Fibroblast of villous mesenchyme (primary cell): ENCODE results near the gene SLC24A3. TPM values are rescaled to one million over a fixed set of nuclear protein-coding genes. Genes with fewer than 3 reads are reported as not detected.

Source experiments
- DNase-seq: peaks from one replicate; pipeline ENCODE4 v3.0.0-alpha.2; 2010; ENCODE audit warnings: low read depth
- H3K4me3 ChIP-seq: 2 replicates; pipeline ENCODE4 v1.5.1; 2011; ENCODE audit warnings: low read depth, mild to moderate bottlenecking, low read length
- total RNA-seq: library from RNA; depleted of rRNA; stranded (reverse); fragments of >200 nt; gene quantifications from 2 replicates; pipeline ENCODE4 v1.2.3, GENCODE V29; 2012
- TF ChIP-seq, protein P1 (sequence below): IDR thresholded peaks from 2 replicates; pipeline ENCODE4 v1.5.1; 2012; ENCODE audit warnings: low read depth, mild to moderate bottlenecking, low read length; ENCODE audit not compliant: insufficient read depth

Gene SLC24A3
- total RNA-seq, 1 donor, result 0.86 TPM

DNA sequence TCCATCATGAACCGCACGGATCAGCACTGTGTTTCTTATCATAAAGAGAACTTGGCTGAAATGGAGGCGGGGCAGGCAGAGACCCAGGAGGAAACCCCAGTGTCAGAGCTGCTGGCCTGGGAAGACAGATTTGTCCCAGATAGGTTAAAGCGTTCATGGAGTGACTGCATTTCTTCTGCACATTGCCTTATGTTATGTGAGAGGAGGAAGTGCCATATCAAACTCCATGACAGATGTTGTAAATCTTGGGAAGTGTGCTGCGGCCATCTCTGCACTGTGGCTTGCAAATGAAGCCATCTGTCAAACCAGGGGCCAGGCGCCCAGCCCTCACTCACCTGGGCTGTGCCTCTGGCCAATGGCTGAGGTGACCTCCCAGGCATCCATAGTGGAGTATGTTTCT is 163.0 kb downstream of the SLC24A3 start:
- TF ChIP-seq, protein P1, sequence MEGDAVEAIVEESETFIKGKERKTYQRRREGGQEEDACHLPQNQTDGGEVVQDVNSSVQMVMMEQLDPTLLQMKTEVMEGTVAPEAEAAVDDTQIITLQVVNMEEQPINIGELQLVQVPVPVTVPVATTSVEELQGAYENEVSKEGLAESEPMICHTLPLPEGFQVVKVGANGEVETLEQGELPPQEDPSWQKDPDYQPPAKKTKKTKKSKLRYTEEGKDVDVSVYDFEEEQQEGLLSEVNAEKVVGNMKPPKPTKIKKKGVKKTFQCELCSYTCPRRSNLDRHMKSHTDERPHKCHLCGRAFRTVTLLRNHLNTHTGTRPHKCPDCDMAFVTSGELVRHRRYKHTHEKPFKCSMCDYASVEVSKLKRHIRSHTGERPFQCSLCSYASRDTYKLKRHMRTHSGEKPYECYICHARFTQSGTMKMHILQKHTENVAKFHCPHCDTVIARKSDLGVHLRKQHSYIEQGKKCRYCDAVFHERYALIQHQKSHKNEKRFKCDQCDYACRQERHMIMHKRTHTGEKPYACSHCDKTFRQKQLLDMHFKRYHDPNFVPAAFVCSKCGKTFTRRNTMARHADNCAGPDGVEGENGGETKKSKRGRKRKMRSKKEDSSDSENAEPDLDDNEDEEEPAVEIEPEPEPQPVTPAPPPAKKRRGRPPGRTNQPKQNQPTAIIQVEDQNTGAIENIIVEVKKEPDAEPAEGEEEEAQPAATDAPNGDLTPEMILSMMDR, result no peak
- DNase-seq, result no peak
- H3K4me3 ChIP-seq, result no peak overlapping the region

DNA sequence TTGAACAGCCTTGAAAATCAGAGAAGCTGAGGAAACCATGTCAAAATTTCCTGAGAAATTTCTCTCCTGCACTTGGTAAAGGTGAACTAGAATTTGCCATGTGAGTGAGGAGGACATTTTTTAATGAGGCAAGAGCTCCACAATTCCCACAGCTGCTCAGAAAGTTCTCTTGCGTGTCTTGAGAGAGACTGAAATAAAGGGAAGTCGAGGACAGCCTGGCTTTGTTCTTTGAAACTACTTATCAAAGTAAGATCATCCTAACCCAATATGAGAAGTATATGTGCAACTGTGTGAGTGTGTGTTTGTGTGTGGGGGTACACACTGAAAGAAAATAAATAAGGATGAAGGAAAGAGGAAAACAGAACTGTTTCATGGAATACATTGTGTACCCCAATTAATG is 163.4 kb downstream of the SLC24A3 start:
- TF ChIP-seq, protein P1, result no peak
- DNase-seq, result no peak
- H3K4me3 ChIP-seq, result no peak overlapping the region

DNA sequence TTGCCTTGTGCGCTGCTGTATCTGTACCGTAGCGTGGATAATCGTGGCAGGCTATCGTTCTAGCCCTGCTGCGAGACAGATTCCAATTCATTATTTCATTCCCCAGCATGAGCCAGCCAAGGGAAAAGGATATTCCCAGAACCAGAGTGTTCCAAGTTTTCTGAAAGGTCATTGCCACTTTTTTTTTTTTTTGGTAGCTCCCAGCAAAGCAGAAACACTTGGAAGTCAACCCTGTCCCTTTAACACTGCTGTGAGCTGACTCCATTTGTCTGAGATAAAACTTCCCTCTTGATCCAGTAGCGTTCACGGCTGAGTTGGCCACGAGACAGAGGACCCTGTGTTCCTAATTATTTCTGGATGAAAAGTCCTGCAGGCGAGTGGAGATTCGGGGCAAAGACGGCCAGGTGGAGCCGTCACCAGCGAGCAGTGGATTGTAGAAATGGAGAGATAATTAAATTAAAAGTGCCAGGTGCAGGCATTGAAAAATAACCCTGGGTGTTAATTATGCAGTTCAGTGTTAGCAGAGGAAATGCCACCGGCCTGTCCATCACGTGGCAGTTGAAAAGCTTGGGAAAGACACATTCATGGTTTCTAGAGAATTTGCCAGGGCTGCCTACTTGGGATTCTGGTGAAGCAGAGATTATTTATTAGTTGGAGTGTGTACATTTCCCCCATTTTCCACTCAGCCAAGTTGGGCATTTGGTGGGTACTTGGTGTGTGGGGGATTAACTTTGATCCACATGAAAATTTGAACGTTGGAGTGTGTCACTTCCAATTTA is 164.2 kb downstream of the SLC24A3 start:
- TF ChIP-seq, protein P1, result no peak
- no peak for DNase-seq
- no peak overlapping the region for H3K4me3 ChIP-seq

DNA sequence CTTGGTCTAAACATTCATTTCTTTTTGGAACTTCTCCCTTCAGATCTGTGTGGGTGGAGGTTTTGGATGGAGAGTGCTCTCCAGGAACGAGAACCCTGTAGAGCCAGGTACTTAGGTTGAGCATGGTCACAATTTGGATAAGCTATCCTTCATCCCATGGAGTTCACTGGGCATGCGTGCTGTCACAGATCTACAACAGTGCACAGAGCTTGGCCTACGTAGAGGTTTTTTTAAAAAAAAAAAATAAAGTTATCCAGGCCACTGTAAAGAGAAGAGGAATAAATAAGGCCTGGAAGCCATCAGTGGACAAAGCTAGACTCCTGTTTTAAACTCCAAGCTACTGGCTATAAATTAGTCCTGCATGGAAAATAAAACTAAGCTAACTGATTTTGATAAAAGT is 165.6 kb downstream of the SLC24A3 start:
- DNase-seq, result no peak
- no peak overlapping the region for H3K4me3 ChIP-seq
- TF ChIP-seq, protein P1, result no peak

DNA sequence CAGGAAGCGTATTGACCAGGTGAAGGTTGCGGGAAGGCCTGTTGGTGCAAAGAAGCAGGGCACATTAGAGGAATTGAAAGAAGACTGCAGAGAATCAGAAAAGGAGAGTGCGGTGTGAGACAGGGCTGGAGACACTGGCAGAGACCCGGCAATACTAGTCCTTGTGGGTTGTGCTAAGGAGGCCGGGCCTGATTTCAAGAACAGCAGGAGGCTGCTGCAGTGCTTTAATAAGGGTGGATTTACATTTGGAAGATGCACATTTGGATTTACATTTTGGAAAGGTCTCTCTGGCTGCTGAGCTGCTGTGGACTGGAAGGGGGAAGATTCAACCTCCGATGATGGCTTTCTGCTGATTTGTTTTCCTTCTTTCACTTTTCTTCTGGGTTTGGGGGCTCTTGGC is 167.8 kb downstream of the SLC24A3 start:
- no peak overlapping the region for H3K4me3 ChIP-seq
- TF ChIP-seq, protein P1, result no peak
- no peak for DNase-seq

DNA sequence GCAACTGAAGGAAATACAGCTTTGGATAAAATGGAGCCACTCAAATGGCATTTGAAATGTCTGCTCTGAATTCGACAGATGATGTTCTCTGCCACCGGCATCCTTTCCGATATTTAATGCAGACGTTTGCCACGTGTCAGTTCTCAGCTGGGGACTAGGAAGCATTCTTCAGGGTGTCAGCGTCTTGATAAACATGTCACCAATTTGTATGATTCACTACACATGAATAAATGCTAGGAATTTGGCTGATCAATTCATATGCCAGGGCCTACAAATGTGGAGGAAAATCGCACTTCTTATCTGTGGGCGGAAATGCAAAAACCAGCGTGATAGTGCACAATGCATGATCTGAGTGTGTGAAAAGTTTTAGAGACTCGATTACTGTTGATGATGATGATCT is 169.5 kb downstream of the SLC24A3 start:
- TF ChIP-seq, protein P1, result no peak
- DNase-seq, result no peak
- H3K4me3 ChIP-seq, result no peak overlapping the region
